GM10248 (cell line): ENCODE measurements around the gene LITAFD.
"Not testable (repeated sequence)": the region's sequence is repeated elsewhere in the genome, so short reads cannot be mapped to it uniquely, and the experiment has no call there.

Experiments
- CTCF ChIA-PET: fragments of 300-600 bp; sonication (Branson Sonifier 250); formaldehyde crosslinking; extraction: SDS; loops from one replicate; lab custom pipeline; 2021; ENCODE audit warnings: antibody characterized with exemption; lab: Yijun Ruan, JAX
- POLR2A ChIA-PET: fragments of 350-650 bp; sonication (Branson Sonifier 250); formaldehyde crosslinking; extraction: SDS; loops from one replicate; lab custom pipeline; 2020; ENCODE audit warnings: antibody characterized with exemption; lab: Yijun Ruan, JAX
- DNase-seq: peaks from one replicate; pipeline ENCODE4 v3.0.0; 2012; ENCODE audit errors: extremely low spot score
- CTCF ChIP-seq: IDR thresholded peaks from 2 replicates; pipeline ENCODE4 v1.5.1; 2012; ENCODE audit warnings: mild to moderate bottlenecking, low read depth; ENCODE audit errors: extremely low read depth, missing control alignments, control extremely low read depth

LITAFD gene

DNA sequence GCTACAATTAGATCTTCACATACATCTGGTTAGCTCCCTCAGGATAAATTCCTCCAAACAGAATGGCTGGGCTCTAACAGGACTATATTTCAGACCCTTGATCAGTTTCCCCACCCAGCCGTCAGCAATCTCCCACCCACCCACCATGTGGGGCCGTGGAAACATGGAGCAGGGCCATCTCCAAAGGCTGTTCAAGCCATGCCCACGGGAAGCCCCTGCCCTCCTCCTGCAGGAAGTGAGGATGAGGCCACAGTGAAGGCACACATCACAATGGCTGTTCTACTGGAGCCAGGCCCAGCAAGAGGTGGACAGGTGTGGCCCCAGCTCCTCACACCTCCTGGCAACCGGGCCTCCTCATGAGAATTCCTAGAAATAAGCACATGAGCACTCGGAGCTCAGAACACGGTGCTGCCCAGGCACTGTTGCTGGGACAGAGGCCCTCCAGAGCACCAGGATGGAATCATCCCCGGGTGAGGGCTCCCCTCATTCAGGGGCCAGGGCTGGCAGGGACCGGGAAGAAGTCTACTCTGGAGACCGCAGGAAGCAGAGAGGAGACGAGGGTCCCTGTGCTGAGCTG lies at the start of gene LITAFD:
Gene LITAFD, plus strand, starts transcription at position 311 of the 577 bp plus-strand sequence. CDS start 2,005 bp downstream, outside the sequence.
- ChIA-PET POLR2A (no interaction called here), CTCF (interaction anchor here (0.9 to 14.8 kb wide), 6 partner anchors 8 to 312 kb away, joined by 3 to 165 read pairs (median 44); partner anchors contain the start of gene CARHSP1)
- TF ChIP-seq CTCF: no peak
- no peak for DNase-seq

GRCh38 chr16:8832717-8833105 lies 49.4 kb upstream of the LITAFD start:
- ChIA-PET POLR2A (no interaction called here), CTCF (interaction anchor here (2.1 kb wide), 1 partner anchor 48 kb away, joined by 5 read pairs; no protein-coding TSS in a partner anchor)
- TF ChIP-seq CTCF: no peak
- no peak for DNase-seq

- DNase-seq, POLR2A ChIA-PET, CTCF ChIA-PET: not testable (repeated sequence)
Observed at GRCh38 chr16:8836797-8837196, 45.4 kb upstream of the LITAFD start.

DNA sequence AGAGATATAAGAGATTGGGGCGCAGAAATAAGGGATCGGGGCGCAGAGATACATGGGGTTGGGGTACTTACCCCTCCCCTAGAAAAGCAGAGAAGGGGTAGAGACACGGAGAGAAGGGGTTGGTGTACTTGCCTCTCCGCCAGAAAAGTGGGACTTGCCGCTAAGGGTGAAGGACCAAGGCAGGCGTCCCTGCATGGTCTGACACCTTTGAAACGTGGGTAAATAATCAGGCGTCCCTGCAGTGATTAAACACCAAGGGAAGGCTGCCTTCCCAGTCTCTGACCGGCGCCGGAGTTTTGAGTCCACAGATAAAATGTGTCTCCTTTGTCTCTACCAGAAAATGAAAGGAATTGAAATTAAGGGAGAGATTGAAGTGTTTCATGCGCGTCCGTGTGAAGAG lies 44.6 kb upstream of the LITAFD start:
- CTCF ChIA-PET, POLR2A ChIA-PET, DNase-seq: not testable (repeated sequence)

GRCh38 chr16:8842016-8842415 lies 40.1 kb upstream of the LITAFD start:
- POLR2A ChIA-PET, DNase-seq, CTCF ChIA-PET: not testable (repeated sequence)

GRCh38 chr16:8843296-8843695 lies 38.9 kb upstream of the LITAFD start:
- CTCF ChIA-PET, POLR2A ChIA-PET, DNase-seq: not testable (repeated sequence)

DNA sequence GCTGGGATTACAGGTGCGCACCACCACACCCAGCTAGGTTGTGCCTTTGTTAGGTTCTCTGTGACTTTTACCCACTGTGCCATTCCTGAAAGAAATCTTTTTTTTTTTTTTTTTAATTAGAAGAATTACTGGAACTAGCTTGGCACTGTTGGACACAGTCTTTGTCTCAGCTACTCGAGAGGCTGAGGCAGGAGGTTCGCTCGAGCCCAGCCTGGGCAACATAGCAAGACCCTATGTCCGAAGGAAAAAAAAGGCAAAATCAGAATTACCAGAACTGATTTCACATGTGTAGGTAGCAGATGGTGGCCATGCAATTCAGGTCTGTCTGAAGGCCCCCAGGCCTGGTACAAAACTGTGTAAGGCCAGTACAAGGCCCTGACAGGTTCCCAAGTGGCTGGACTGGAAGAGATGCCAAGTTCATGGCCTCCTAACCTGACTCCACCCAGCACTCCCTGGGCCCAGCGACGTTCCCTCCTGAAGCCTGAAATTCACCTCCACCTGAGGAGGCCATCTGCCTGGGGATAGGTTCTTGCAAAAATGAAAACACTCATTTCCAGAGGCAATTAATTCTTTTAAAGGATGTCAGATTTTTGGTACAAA lies 36.4 kb upstream of the LITAFD start:
- ChIA-PET POLR2A (no interaction called here), CTCF (no interaction called here)
- no peak for TF ChIP-seq CTCF
- peak; percentile 7 for DNase-seq

GRCh38 chr16:8846401-8846932 lies 35.7 kb upstream of the LITAFD start:
- ChIA-PET POLR2A (no interaction called here), CTCF (no interaction called here)
- TF ChIP-seq CTCF: no peak
- peak; percentile 7 for DNase-seq
